ENCODE measurements around the gene ZCCHC9.
"Not testable (repeated sequence)": the region's sequence is repeated elsewhere in the genome, so short reads cannot be mapped to it uniquely, and the experiment has no call there.

ZCCHC9 gene

GRCh38 chr5:81301271-81302015 is at the start of gene ZCCHC9:
Gene ZCCHC9, plus strand, starts transcription at chr5:81301587. Its CDS starts 3,171 bp downstream, at chr5:81304758.
- DNase-seq (ENCODE audit: low spot score): peak; percentile 87
- no peak for TF ChIP-seq CTCF (IDR thresholded peaks at IDR 0.05; ENCODE audit: extremely low read depth, insufficient read depth, missing control alignments)
- in situ Hi-C loops (cut with MboI; ENCODE audit: low pct_unique_long_range_greater_than_20kb, low sequenced_read_pairs, unreplicated experiment): no loop called here

GRCh38 chr5:81251922-81252321 is 49.5 kb upstream of the ZCCHC9 start:
- in situ Hi-C loops (cut with MboI; ENCODE audit: low pct_unique_long_range_greater_than_20kb, low sequenced_read_pairs, unreplicated experiment): no loop called here
- TF ChIP-seq CTCF (IDR thresholded peaks at IDR 0.05; ENCODE audit: extremely low read depth, insufficient read depth, missing control alignments): no peak
- DNase-seq (ENCODE audit: low spot score): no peak

- in situ Hi-C loops (cut with MboI; ENCODE audit: low pct_unique_long_range_greater_than_20kb, low sequenced_read_pairs, unreplicated experiment): no loop called here
- DNase-seq (ENCODE audit: low spot score): no peak
- no peak for TF ChIP-seq CTCF (IDR thresholded peaks at IDR 0.05; ENCODE audit: extremely low read depth, insufficient read depth, missing control alignments)
Measured at GRCh38 chr5:81252904-81253303, 48.5 kb upstream of the ZCCHC9 start.

GRCh38 chr5:81253875-81254274 is 47.5 kb upstream of the ZCCHC9 start:
- DNase-seq (ENCODE audit: low spot score): no peak
- in situ Hi-C loops (cut with MboI; ENCODE audit: low pct_unique_long_range_greater_than_20kb, low sequenced_read_pairs, unreplicated experiment): no loop called here
- TF ChIP-seq CTCF (IDR thresholded peaks at IDR 0.05; ENCODE audit: extremely low read depth, insufficient read depth, missing control alignments): no peak

- DNase-seq (ENCODE audit: low spot score): no peak
- TF ChIP-seq CTCF (IDR thresholded peaks at IDR 0.05; ENCODE audit: extremely low read depth, insufficient read depth, missing control alignments): no peak
- in situ Hi-C loops (cut with MboI; ENCODE audit: low pct_unique_long_range_greater_than_20kb, low sequenced_read_pairs, unreplicated experiment): no loop called here
Measured at GRCh38 chr5:81254886-81255559, 46.4 kb upstream of the ZCCHC9 start.

- DNase-seq (ENCODE audit: low spot score): no peak
- in situ Hi-C loops (cut with MboI; ENCODE audit: low pct_unique_long_range_greater_than_20kb, low sequenced_read_pairs, unreplicated experiment): no loop called here
- no peak for TF ChIP-seq CTCF (IDR thresholded peaks at IDR 0.05; ENCODE audit: extremely low read depth, insufficient read depth, missing control alignments)
Measured at GRCh38 chr5:81256766-81257165, 44.6 kb upstream of the ZCCHC9 start.

- DNase-seq (ENCODE audit: low spot score); in situ Hi-C loops (cut with MboI; ENCODE audit: low pct_unique_long_range_greater_than_20kb, low sequenced_read_pairs, unreplicated experiment): not testable (repeated sequence)
Measured at GRCh38 chr5:81262796-81263195, 38.6 kb upstream of the ZCCHC9 start.
